ENCODE results near the gene C4orf50. TPM values are rescaled to one million over a fixed set of nuclear protein-coding genes. Genes with fewer than 3 reads are reported as not detected.

C4orf50 gene
- total RNA-seq, 3 donors from 2014 or later, result 0.03 to 0.11 (median 0.08) TPM

- ATAC-seq, result no peak
Observed at GRCh38 chr4:6032249-6033244, 14.3 kb upstream of the C4orf50 start.

GRCh38 chr4:6031846-6032245 lies 13.6 kb upstream of the C4orf50 start:
- Mint-ChIP-seq H3K27me3 (ENCODE audit: low read depth) (peaks cover 2% of the 10 kb centered on the region), H3K9me3 (no peaks in the 10 kb centered on the region), H3K4me1 (ENCODE audit: low read depth) (no peaks in the 10 kb centered on the region), H3K36me3 (ENCODE audit: insufficient read depth) (no peaks in the 10 kb centered on the region), H3K4me3 (no peak overlapping the region)
- ATAC-seq, result no peak
- DNase-seq, result no peak

More at GRCh38 chr4:6032249-6033244, 14.3 kb upstream of the C4orf50 start:
- no peak overlapping the region for H3K4me3 Mint-ChIP-seq
- peaks cover 2% of the 10 kb centered on the region for H3K27me3 Mint-ChIP-seq (ENCODE audit: low read depth)
- H3K9me3 Mint-ChIP-seq, result no peaks in the 10 kb centered on the region
- DNase-seq, result no peak
- H3K4me1 Mint-ChIP-seq (ENCODE audit: low read depth), result no peaks in the 10 kb centered on the region
- no peaks in the 10 kb centered on the region for H3K36me3 Mint-ChIP-seq (ENCODE audit: insufficient read depth)

- peaks cover 2% of the 10 kb centered on the region for H3K27me3 Mint-ChIP-seq (ENCODE audit: low read depth)
- no peaks in the 10 kb centered on the region for H3K36me3 Mint-ChIP-seq (ENCODE audit: insufficient read depth)
- no peak overlapping the region for H3K4me3 Mint-ChIP-seq
Observed at GRCh38 chr4:6030679-6031078, 12.4 kb upstream of the C4orf50 start.

GRCh38 chr4:6029254-6029653 lies 11.0 kb upstream of the C4orf50 start:
- H3K9me3 Mint-ChIP-seq, result no peaks in the 10 kb centered on the region
- peaks cover 2% of the 10 kb centered on the region for H3K27me3 Mint-ChIP-seq (ENCODE audit: low read depth)
- DNase-seq (no peak), ATAC-seq (no peak)
- no peaks in the 10 kb centered on the region for H3K4me1 Mint-ChIP-seq (ENCODE audit: low read depth)
- no peak overlapping the region for H3K4me3 Mint-ChIP-seq
- no peaks in the 10 kb centered on the region for H3K36me3 Mint-ChIP-seq (ENCODE audit: insufficient read depth)

More at GRCh38 chr4:6030679-6031078, 12.4 kb upstream of the C4orf50 start:
- no peak for DNase-seq
- Mint-ChIP-seq H3K9me3 (no peaks in the 10 kb centered on the region), H3K4me1 (ENCODE audit: low read depth) (no peaks in the 10 kb centered on the region)
- no peak for ATAC-seq

GRCh38 chr4:6028168-6028567 lies 9.9 kb upstream of the C4orf50 start:
- H3K4me1 Mint-ChIP-seq (ENCODE audit: low read depth), result no peaks in the 10 kb centered on the region
- no peak for ATAC-seq

GRCh38 chr4:6027392-6027791 lies 9.2 kb upstream of the C4orf50 start:
- DNase-seq, result no peak
- Mint-ChIP-seq H3K36me3 (ENCODE audit: insufficient read depth) (no peaks in the 10 kb centered on the region), H3K4me1 (ENCODE audit: low read depth) (no peaks in the 10 kb centered on the region), H3K4me3 (no peak overlapping the region), H3K27me3 (ENCODE audit: low read depth) (peaks cover 2% of the 10 kb centered on the region), H3K9me3 (no peaks in the 10 kb centered on the region)
- ATAC-seq, result no peak

More at GRCh38 chr4:6028168-6028567, 9.9 kb upstream of the C4orf50 start:
- no peaks in the 10 kb centered on the region for H3K36me3 Mint-ChIP-seq (ENCODE audit: insufficient read depth)
- H3K27me3 Mint-ChIP-seq (ENCODE audit: low read depth), result peaks cover 2% of the 10 kb centered on the region
- no peaks in the 10 kb centered on the region for H3K9me3 Mint-ChIP-seq
- no peak overlapping the region for H3K4me3 Mint-ChIP-seq
- DNase-seq, result no peak

- Mint-ChIP-seq H3K27me3 (ENCODE audit: low read depth) (no peaks in the 10 kb centered on the region), H3K4me1 (ENCODE audit: low read depth) (no peaks in the 10 kb centered on the region), H3K9me3 (no peaks in the 10 kb centered on the region), H3K4me3 (no peak overlapping the region), H3K36me3 (ENCODE audit: insufficient read depth) (no peaks in the 10 kb centered on the region)
- DNase-seq, result no peak
- no peak for ATAC-seq
Observed at GRCh38 chr4:6024313-6024960, 6.2 kb upstream of the C4orf50 start.

- DNase-seq (no peak), ATAC-seq (no peak)
- Mint-ChIP-seq H3K9me3 (no peaks in the 10 kb centered on the region), H3K27me3 (ENCODE audit: low read depth) (no peaks in the 10 kb centered on the region), H3K4me3 (no peak overlapping the region), H3K36me3 (ENCODE audit: insufficient read depth) (no peaks in the 10 kb centered on the region), H3K4me1 (ENCODE audit: low read depth) (no peaks in the 10 kb centered on the region)
Observed at GRCh38 chr4:6023731-6024130, 5.5 kb upstream of the C4orf50 start.

GRCh38 chr4:6022607-6023288 lies 4.5 kb upstream of the C4orf50 start:
- no peak for ATAC-seq
- Mint-ChIP-seq H3K4me3 (no peak overlapping the region), H3K4me1 (ENCODE audit: low read depth) (no peaks in the 10 kb centered on the region), H3K36me3 (ENCODE audit: insufficient read depth) (no peaks in the 10 kb centered on the region), H3K9me3 (no peaks in the 10 kb centered on the region), H3K27me3 (ENCODE audit: low read depth) (no peaks in the 10 kb centered on the region)
- no peak for DNase-seq

GRCh38 chr4:6021831-6022606 lies 3.8 kb upstream of the C4orf50 start:
- Mint-ChIP-seq H3K4me1 (ENCODE audit: low read depth) (no peaks in the 10 kb centered on the region), H3K4me3 (no peak overlapping the region), H3K36me3 (ENCODE audit: insufficient read depth) (no peaks in the 10 kb centered on the region), H3K9me3 (no peaks in the 10 kb centered on the region), H3K27me3 (ENCODE audit: low read depth) (no peaks in the 10 kb centered on the region)
- no peak for DNase-seq
- no peak for ATAC-seq

GRCh38 chr4:6020613-6021012 lies 2.4 kb upstream of the C4orf50 start:
- no peak for ATAC-seq
- DNase-seq, result no peak
- Mint-ChIP-seq H3K27me3 (ENCODE audit: low read depth) (no peaks in the 10 kb centered on the region), H3K9me3 (no peaks in the 10 kb centered on the region), H3K36me3 (ENCODE audit: insufficient read depth) (no peaks in the 10 kb centered on the region), H3K4me1 (ENCODE audit: low read depth) (no peaks in the 10 kb centered on the region), H3K4me3 (no peak overlapping the region)

GRCh38 chr4:6019316-6020263 lies 1.4 kb upstream of the C4orf50 start:
- ATAC-seq (no peak), DNase-seq (no peak)
- Mint-ChIP-seq H3K27me3 (ENCODE audit: low read depth) (no peaks in the 10 kb centered on the region), H3K4me1 (ENCODE audit: low read depth) (no peaks in the 10 kb centered on the region), H3K36me3 (ENCODE audit: insufficient read depth) (no peaks in the 10 kb centered on the region), H3K4me3 (no peak overlapping the region), H3K9me3 (no peaks in the 10 kb centered on the region)

GRCh38 chr4:6017800-6018199 lies 431 bp downstream of the C4orf50 start:
- no peaks in the 10 kb centered on the region for H3K36me3 Mint-ChIP-seq (ENCODE audit: insufficient read depth)
- no peak for ATAC-seq
- H3K4me1 Mint-ChIP-seq (ENCODE audit: low read depth), result no peaks in the 10 kb centered on the region
- H3K4me3 Mint-ChIP-seq, result no peak overlapping the region
- H3K27me3 Mint-ChIP-seq (ENCODE audit: low read depth), result no peaks in the 10 kb centered on the region
- no peaks in the 10 kb centered on the region for H3K9me3 Mint-ChIP-seq
- no peak for DNase-seq

Data from activated T-cell treated with anti-CD3 and anti-CD28 coated beads, Interleukin-2, amount 50 U/mL, for 4 hours (primary cell).